GM21390 (cell line): Measurements from ENCODE around the gene CCDC81.
"Not testable (repeated sequence)": the region's sequence is repeated elsewhere in the genome, so short reads cannot be mapped to it uniquely, and the experiment has no call there.

ENCODE experiments used
- ATAC-seq: cut with Tn5 transposase; IDR thresholded peaks from one replicate; pipeline ENCODE4 v1.9.1; 2021; ENCODE audit not compliant: unreplicated experiment

CCDC81 gene

DNA sequence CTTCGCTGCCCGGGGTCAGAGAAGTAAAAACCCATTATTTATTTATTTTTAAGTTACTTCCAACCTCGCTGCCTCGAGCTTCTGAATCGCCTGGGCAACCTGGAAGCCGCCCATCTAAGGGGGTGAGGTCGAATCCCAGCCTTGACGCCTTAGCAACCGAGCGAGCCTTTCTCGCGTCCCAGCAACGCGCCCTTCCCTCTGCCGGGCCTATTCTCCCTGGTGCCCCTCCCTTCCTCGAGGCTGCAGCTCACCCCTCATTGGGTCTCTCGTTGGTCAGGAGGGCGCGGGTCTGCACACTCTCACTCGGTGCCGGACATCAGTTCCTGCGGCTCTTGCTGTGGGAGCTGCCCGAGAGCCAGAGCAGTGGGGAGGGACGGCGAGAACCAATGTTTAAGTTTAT lies at the start of gene CCDC81:
Gene CCDC81, plus strand, starts transcription at position 302 of the 400 bp plus-strand sequence. CDS start 277 bp downstream, outside the sequence.
- no peak for ATAC-seq

DNA sequence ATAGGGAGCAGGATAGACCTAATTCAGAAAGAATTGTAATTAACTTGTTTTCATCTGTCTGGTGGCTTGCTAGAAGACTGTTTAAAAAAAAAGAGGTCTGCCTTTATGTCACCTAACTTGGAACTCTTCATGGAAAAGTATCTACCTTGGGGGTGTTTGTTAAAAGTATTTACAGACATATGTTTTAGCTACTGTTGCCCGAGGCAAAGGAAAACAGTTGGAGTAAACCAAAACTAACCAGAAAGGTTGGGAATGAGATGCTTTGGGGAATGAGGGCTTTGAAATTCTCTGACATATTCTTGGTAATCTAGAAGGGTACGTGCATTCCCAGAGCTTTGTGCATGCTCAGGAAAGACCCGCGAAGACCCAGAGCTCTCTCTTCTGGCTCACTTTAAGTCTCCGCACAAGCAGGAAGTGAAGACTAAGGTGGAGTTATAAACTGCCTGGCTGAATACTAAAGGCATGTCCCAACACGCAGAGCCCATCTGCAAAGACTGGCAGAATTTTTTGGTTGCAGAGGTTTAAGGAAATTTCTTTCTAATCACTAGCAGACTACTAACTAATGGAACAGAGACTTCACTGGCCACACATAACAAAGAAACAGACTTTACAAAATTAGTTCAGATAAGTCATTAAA lies 39.4 kb upstream of the CCDC81 start:
- ATAC-seq: no peak

DNA sequence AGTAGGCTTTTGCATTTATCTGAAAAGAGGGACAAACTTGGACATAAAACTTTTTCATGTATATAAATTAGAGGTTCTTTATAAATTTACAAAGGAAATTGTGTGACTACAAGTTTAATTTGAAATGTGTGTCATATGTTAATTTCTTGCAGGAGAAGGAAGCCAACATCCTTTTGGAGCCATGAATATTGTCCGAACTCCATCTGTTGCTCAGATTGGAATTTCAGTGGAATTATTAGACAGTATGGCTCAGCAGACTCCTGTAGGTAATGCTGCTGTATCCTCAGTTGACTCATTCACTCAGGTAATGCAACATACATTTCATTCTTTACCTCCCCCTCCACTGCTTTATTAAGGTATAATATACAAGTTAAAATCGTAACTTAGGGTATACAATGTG lies 37.5 kb upstream of the CCDC81 start:
- ATAC-seq: no peak

GRCh38 chr11:86341382-86341781 lies 33.3 kb upstream of the CCDC81 start:
- no peak for ATAC-seq

DNA sequence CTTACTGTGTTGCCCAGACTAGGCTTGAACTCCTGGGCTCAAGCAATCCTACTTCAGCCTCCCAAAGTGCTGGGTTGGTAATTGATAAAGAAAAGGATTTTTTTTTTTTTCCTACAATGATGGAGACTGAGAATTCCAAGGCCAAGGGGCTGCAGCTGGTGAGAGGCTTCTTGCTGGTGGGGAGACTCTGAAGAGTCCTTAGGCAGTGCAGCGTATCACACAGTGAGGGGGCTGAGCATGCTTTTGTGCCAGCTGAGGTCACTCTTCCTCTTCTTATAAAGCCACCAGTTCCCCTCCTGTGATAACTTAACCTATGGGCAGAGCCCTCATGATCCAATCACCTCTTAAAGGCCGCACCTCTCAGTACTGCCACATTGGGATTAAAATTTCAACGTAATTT lies 28.2 kb upstream of the CCDC81 start:
- no peak for ATAC-seq

- no peak for ATAC-seq
Measured at GRCh38 chr11:86355256-86355655, 19.4 kb upstream of the CCDC81 start.

DNA sequence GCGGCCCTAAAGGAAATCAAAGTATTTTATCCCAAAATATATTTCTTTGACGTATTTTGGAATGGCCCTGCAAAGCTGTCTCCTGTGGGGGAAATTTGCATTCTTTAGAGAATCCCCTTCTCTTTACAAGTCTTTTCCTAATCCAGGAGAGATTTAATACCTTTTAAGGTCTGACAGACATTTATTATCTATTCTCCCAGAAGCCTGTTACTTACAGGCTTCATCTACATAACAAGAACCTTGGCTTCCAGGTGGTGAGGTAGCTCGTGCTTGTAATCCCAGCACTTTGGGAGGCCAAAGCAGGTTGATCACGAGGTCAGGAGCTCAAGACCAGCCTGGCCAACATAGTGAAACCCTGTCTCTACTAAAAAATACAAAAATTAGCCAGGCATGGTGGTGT lies 17.3 kb upstream of the CCDC81 start:
- not testable (repeated sequence) for ATAC-seq

- no peak for ATAC-seq
Measured at GRCh38 chr11:86358720-86359119, 16.0 kb upstream of the CCDC81 start.

DNA sequence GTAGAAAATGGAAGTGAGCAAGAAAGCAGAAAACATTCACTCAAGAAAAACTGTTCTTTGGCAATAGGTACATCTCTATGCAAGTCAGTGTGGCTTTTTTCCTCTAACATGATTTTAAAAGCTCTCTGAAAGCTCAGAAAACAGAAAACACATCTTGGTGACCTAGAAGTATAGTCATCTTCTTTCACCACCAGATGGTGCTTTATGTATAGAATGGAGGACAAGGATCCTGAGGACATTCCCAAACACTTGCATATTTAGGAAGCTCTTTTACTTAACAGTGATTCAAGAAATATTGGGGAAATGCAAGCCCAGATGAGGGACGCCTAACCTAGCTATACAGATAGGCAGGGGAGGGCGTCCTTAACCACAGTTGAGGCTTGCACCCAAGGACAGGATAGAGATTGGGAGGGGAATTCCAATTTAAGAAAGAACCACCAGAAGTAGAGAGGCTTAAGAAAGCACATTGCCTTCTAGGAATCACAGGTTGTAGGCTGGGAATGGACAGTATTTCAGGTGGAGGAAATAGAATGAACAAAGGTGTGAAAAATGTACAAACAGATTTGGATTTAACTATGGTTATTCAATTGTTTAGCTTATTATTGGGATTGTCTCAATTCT lies 13.8 kb upstream of the CCDC81 start:
- no peak for ATAC-seq

DNA sequence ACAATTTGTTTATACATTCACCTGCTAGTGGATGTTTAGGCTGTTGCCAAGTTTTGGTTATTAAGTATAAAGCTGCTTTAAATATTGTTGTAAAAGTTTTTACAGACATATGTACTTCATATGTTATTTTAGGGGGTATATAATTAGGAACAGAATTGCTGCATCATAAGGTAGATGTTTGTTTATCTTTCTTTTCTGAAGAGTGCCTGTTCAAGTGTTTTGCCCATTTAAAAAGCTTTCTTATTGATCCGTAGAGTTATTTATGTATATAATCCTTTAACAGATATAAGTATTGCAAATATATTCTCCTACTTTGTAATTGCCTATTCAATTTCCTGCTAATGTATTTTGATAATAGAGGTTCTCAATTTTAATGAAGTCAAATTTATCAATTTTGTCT lies 11.3 kb upstream of the CCDC81 start:
- no peak for ATAC-seq

GRCh38 chr11:86365546-86365945 lies 9.1 kb upstream of the CCDC81 start:
- no peak for ATAC-seq

GRCh38 chr11:86369668-86370067 lies 5.0 kb upstream of the CCDC81 start:
- no peak for ATAC-seq

DNA sequence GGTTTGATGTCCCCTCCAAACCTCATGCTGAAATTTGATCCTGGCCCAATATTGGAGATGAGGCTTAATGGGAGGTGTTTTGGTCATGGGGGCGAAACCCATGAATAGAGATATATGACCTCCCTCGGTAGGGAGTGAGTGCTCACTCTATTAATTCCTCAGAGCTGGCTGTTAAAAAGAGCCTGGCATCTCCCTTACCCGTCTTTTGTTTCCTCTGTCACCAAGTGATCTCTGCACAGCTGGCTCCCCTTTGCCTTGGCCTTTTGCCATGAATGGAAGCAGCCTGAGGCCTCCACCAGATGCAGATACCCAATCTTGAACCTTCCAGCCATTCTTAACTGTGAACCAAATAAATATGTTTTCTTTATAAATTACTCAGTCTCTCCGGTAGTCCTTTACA lies 4.5 kb upstream of the CCDC81 start:
- ATAC-seq: no peak

DNA sequence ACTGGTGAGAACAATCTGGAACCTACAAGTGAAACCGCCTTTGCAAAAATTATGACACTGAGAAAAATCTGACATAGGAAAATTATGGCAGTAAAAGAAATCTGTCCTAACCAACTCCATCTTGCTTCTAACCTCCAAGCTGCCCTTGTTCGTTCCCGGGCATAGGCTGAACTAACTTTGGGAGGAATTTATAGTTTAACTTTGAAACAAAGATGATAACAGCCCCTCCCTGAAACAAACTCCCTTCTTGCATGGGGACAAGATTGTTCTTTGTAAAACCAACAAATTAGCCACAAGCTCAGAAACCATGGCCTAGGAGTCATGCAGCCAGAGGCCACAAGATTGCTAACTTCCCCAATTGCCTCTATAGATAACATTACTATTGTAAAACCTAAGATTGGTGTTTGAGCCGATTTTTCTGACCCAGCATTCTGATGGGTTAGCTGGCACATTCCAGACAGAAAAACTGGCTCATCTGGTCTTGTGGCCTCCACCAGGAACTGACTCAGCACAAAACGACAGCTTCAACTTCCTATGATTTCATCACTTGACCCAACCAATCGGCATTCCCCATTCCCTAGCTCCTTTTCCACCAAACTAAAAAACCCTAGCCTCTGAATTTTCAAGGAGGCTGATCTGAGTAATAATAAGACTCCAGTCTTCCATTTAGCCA lies 3.6 kb upstream of the CCDC81 start:
- no peak for ATAC-seq

DNA sequence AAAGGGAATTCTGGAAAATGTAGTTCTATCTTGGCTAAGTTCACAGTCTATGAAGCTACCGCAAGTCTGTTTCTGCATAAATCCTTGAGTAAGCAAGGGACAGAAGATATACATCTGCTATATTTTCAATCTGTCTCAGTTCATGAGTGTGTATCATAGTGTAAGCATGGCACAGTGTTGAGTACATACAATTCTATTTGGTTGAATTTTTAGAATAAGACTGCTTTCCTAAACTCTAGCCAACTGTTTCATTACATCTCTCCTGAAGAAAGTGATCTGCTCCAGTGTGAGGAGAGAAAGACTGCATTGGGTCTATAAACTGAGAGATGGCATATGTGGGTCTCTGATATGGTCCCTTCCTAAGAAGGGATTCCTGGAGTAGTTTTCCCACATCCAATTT lies 2.6 kb upstream of the CCDC81 start:
- ATAC-seq: no peak

DNA sequence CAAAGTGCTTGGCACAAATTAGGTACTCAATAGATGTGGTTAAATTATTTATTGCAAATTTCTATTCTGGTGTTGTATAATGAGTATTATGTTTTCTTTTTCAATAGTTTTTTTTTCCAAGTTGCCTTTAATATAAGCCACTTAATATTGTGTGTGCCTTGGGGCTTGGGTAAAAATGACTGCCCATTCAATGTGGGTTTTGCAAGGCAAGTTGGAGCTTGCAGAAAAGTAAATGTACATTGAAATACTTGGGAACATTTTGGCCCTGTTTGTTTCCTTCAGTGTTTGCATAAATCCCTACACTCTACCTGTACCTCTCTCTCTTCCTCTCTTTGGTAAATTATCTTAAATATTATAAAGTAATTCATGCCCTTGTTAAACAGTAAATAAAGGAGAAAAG lies 2.1 kb upstream of the CCDC81 start:
- no peak for ATAC-seq

DNA sequence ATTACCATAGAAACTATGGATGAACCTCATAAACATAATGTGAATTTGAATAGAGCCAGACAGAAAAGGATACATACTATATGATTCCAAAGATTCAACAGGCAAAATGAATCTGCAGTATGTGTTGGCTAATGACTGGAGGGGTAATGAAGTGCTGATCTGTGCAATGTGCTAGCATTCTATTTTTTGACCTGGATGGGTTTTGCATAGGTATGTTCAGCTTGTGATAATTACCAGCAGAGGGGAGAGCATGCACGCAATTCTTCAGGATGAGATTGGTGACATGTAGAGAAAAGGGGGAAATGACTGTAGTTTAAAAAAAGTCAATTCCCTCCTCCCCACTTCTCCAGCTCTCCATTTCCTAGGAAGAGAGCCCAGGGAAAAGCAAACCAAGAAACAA lies 618 bp upstream of the CCDC81 start:
- no peak for ATAC-seq

DNA sequence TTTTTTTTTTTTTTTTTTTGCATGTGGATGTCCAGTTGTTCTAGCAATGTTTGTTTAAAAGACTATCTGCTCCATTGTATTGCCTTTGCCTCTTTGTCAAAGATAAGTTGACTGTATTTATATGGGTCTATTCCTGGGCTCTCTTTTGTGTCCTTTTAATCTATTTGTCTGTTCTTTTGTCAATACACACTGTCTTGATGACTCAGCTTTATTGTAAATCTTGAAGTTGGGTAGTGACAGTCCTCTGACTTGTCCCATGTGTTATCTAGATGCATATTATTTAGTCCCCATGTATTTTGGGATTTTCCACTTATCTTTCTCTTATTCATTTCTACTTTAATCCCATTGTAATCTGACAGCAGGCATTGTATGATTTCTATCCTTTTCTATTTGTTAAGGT lies 3.3 kb downstream of the CCDC81 start:
- ATAC-seq: no peak

GRCh38 chr11:86380295-86381059 lies 5.8 kb downstream of the CCDC81 start:
- no peak for ATAC-seq

DNA sequence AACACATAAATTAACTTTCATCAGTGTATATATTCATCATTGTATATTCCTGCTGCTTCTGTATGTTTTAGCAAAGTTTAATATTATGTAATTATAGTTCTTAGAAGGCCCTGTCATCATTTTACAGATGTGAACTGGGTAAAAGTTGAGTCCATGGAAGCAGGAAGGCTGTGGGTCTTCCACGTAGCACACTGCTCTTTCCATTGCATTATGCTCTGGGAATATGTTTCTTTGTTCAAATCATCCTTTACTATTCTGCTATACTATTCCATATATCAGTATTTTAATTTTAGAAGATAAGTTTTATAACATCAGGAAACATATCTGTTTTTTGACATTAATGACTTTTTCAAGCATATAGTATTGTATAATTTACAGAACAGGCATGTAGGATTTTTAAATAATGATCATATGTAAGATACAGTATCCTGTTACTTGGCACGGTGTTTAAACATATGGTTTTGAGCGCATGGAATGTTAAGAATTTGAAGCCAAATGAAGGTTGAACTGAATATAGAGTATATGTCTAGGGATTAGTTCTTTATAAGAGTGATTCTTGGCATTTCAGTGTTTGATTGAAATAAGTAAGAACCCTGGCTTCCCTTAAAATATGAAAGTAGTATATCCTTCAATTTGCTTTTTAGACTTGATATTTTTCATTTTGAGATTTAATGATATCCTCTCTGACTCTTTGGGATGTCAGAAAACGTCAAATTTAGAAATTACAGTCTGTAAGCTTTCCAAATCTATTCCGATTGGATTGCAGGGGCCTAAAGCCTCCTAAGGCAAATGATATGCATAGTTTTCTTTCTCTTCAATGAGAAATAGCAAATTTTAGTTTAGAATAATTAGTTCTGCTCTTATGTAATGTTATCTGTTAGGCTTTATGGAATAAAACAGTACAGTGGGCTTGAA lies 8.6 kb downstream of the CCDC81 start:
- no peak for ATAC-seq

DNA sequence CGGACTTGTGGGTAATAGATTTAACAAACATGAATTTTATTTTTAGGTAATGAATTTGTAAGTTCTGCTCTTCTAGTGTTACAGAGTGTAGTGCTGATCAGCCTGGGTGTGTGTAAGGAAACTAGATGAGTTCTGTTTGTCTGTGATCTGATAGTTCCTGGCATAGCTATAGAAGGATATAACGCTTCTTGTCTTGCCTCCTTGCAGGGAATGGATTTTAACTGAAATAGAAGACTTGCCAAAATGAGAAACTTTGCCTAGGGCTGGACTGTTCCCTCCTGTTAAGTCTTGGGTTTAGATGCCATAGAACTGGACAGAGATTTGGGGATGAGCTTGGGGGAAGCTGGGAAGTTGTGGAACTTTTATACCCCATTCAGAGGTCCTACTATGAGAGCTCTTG lies 11.6 kb downstream of the CCDC81 start:
- ATAC-seq: no peak
